ENCODE measurements around the gene ZNF618.

GRCh38 chr9:114025196-114025753, 149.2 kb downstream of the ZNF618 start:
- TF ChIP-seq CBFB (CRISPR knock-in tag; IDR thresholded peaks at IDR 0.05; ENCODE audit: low read depth), result no peak
- TF ChIP-seq ELF4 (CRISPR knock-in tag; IDR thresholded peaks at IDR 0.05; ENCODE audit: low read depth), result no peak
- TF ChIP-seq, protein P1, sequence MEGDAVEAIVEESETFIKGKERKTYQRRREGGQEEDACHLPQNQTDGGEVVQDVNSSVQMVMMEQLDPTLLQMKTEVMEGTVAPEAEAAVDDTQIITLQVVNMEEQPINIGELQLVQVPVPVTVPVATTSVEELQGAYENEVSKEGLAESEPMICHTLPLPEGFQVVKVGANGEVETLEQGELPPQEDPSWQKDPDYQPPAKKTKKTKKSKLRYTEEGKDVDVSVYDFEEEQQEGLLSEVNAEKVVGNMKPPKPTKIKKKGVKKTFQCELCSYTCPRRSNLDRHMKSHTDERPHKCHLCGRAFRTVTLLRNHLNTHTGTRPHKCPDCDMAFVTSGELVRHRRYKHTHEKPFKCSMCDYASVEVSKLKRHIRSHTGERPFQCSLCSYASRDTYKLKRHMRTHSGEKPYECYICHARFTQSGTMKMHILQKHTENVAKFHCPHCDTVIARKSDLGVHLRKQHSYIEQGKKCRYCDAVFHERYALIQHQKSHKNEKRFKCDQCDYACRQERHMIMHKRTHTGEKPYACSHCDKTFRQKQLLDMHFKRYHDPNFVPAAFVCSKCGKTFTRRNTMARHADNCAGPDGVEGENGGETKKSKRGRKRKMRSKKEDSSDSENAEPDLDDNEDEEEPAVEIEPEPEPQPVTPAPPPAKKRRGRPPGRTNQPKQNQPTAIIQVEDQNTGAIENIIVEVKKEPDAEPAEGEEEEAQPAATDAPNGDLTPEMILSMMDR (IDR thresholded peaks at IDR 0.05), result no peak
- TF ChIP-seq ZNF423 (CRISPR knock-in tag; IDR thresholded peaks at IDR 0.05), result no peak
- no peak for TF ChIP-seq HMGXB4 (CRISPR knock-in tag; IDR thresholded peaks at IDR 0.05)
- no peak for TF ChIP-seq CREM (CRISPR knock-in tag; IDR thresholded peaks at IDR 0.05)
- no peak for TF ChIP-seq TCF7 (CRISPR knock-in tag; IDR thresholded peaks at IDR 0.05; ENCODE audit: low read depth)
